GM18508 (cell line): ENCODE results near the gene BANK1.

Experiments used
- ATAC-seq: cut with Tn5 transposase; IDR thresholded peaks from one replicate; pipeline ENCODE4 v1.9.1; 2021; ENCODE audit warnings: moderate number of reproducible peaks; ENCODE audit not compliant: insufficient read depth, unreplicated experiment

The BANK1 gene

GRCh38 chr4:101813604-101814003 lies 23.1 kb downstream of the BANK1 start:
- ATAC-seq: no peak

DNA sequence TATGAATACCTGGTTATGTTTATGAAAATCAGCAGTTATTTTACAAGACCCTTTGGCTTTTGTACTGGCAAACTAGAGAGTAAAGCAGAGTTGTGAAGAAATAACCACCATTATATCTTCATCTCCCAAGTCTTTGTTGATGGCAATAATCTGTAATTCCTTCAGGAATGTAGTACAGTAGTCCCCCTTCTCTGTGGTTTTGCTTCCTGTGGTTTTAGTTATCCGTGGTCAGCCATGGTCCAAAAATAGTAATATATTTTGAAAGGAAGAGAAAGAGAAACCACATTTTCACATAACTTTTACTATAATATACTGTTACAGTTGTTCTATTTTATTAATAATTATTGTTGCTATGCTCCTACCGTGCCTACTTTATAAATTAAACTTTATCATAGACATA lies 27.8 kb downstream of the BANK1 start:
- no peak for ATAC-seq

- ATAC-seq: no peak
Measured at GRCh38 chr4:101823864-101824263, 33.3 kb downstream of the BANK1 start.

DNA sequence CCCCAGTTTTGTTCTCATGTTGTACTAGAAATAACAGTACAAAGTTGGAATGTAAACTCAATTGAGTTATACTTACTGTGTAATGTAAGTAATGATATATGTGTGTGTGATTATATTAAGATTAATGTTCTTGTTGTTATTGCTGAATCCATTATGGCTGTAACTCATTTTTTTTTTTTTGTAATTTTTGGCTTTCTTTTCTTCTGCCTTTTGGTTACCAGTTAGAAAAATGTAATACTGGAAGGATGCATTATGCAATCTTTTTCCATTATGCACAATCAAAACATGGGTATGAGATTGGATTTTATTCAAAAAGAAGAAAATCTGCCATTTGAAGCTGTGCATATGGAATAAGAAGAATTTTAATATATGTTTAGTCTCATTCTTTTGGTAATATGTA lies 34.0 kb downstream of the BANK1 start:
- ATAC-seq: no peak

GRCh38 chr4:101825953-101826352 lies 35.4 kb downstream of the BANK1 start:
- no peak for ATAC-seq

- no peak for ATAC-seq
Measured at GRCh38 chr4:101831816-101832215, 41.3 kb downstream of the BANK1 start.

- ATAC-seq: no peak
Measured at GRCh38 chr4:101833480-101833879, 43.0 kb downstream of the BANK1 start.

- no peak for ATAC-seq
Measured at GRCh38 chr4:101835121-101835904, 44.8 kb downstream of the BANK1 start.

DNA sequence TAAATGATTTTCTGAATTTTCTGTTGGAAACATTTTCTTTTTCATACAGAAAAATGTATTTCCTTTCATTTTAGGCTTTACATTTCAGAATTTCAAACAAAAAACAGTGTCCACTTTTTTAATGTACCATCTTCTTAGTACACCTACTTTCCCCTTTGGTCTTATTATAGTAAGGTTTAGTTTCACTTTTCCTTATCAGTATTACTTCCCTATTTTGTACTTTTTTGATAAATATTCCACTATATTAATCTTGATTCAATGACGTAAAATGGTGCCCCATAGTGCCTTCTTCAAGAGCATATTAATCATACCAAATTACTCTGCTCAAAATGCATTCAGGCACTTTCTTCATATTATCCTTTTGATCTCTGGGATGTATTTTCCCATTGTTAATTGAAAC lies 52.5 kb downstream of the BANK1 start:
- no peak for ATAC-seq

DNA sequence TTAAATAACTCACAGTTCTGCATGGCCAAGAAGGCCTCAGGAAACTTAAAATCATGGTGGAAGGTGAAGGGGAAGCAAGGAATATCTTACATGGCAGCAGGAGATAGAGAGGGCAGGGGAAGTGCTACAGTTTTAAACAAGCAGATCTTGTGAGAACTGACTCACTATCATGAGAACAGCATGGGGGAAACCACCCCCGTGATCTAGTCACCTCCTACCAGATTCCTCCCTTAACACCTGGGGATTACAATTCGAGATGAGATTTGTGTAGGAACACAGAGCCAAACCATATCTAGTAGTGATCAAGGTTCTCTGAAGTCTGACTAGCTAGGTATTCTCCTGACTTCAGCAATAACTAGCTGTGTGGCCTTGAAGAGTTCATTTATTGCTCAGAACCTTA lies 56.0 kb downstream of the BANK1 start:
- no peak for ATAC-seq

DNA sequence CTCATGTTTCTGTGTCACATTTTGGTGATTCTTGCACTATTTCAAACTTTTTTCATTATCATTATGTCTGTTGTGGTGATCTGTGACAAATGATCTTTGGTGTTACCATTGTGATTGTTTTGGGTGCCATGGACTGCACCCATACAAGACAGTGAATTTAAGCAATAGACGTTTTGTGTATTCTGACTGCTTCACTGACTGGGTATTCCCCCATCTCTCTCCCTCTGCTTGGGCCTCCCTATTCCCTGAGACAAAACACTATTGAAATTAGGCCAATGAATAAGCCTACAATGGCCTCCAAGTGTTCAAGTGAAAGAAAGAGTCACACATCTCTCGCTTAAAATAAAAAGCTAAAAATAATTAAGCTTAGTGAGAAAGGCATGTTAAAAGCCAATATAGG lies 60.2 kb downstream of the BANK1 start:
- no peak for ATAC-seq

DNA sequence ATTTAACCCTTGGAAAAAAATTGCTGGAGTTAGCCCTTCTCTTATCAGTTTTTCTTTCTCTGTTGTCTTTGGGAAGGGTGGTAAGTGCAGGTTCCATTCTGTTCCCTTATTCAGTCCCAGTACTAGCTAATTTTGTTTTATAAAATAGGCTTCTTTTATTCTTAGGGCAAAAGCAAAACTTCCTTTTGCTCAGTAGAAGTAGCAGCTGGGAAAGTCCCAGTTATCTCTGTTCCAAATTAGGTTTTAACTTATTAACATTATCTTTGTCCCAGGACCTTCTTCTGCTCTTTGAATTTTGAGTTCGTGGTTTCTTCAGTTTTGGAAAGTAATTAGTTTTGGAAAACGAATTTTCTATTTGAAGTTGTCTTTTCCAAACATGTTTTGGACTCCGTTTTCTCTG lies 61.1 kb downstream of the BANK1 start:
- peak; percentile 59 for ATAC-seq

- peak; percentile 33 for ATAC-seq
Measured at GRCh38 chr4:101853028-101853427, 62.5 kb downstream of the BANK1 start.

- ATAC-seq: no peak
Measured at GRCh38 chr4:101853691-101854090, 63.2 kb downstream of the BANK1 start.

- no peak for ATAC-seq
Measured at GRCh38 chr4:101855239-101855638, 64.7 kb downstream of the BANK1 start.

GRCh38 chr4:101856149-101856548 lies 65.6 kb downstream of the BANK1 start:
- ATAC-seq: no peak

- ATAC-seq: no peak
Measured at GRCh38 chr4:101857176-101857575, 66.6 kb downstream of the BANK1 start.

- ATAC-seq: no peak
Measured at GRCh38 chr4:101858641-101859040, 68.1 kb downstream of the BANK1 start.

DNA sequence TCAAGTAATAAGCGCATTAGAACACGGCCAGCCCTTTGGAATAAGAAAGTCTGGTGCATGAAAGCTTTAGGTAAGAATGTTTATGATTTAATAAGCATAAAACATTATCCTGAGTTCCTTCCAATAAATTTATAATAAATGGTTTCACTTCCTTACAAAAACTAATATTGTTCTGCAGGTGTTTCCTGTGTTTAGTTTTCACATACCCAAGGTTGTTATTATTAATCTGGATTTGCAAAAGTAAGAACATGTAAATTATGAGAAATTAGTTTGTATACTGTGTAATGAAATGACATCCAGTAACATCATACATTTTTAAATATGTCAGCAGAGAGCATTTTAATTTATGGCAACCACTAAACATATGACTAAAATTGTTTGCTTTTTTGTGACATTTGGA lies 72.1 kb downstream of the BANK1 start:
- ATAC-seq: no peak

DNA sequence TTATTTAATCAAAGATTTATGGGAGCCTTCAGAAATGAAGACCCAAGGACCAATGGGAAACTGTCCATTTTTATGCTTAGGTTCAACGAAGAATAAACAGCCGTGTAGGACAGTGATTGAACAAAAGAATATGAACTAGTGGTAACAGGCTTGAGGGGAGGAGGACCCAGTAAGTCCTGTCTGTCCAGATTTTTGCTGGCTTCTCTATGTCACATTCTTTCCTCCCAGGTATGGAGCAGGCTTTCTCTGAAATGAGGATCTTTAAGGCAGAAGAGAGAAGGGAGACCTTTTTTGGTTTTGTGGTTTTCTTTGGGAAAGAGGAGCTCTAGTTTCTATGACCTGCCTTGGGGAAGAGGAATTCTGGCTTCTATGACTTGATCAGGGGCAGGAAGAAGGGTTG lies 74.1 kb downstream of the BANK1 start:
- ATAC-seq: no peak

DNA sequence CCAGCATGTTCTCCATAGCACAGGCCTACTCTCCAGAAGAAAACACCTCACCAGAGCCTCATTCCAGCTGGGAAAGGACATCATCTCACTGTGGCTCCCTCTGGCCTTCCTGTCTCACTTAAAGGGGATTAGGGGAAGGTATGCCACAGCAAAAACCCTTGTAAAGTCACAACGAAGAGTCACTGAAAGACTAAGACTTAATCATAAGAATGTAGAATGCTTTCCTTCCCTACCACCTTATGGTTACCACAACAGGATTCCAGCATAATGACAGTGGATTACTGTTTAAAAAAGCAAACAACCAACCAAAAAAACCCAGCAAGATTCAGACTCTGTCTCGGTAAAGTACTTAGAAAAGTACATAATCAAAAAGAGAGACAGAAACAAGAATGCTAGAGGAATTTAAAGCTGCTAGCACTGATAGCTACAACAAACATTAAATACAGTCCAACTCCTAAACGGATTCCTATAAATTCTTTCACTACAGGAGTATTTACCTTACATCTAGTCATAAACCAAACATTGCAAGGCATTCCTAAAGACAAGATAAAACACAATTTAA lies 75.1 kb downstream of the BANK1 start:
- no peak for ATAC-seq

DNA sequence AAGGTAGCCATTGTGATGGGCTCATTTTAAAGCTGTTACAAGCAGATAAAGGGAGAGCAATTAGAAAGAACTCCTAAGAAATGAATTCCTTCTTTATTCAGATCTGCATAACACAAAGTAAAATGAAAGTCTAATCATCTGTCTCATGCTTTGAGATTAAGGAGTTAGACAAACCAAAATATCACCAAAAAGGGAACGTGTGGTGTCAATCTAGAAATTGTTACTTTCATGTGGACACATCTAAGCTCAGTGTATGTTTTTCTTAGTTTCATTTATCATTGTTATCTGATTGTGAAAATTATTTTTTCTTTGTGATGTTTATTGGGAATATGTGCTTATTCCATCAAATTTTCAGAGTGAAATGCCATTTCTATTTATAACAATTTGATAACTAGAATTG lies 80.3 kb downstream of the BANK1 start:
- no peak for ATAC-seq
